GM19397 (cell line): ENCODE data around the gene MTHFD1.
"Not testable (repeated sequence)": the region's sequence is repeated elsewhere in the genome, so short reads cannot be mapped to it uniquely, and the experiment has no call there.

Experiments
- ATAC-seq: cut with Tn5 transposase; IDR thresholded peaks from one replicate; pipeline ENCODE4 v1.9.1; 2021; ENCODE audit warnings: mild to moderate bottlenecking, moderate library complexity; ENCODE audit not compliant: unreplicated experiment

MTHFD1 gene

GRCh38 chr14:64387782-64388532, at the start of gene MTHFD1:
TSS of gene MTHFD1 (plus strand) at chr14:64388353. CDS start at chr14:64388428, 75 bp downstream.
- peak; percentile 66 for ATAC-seq

GRCh38 chr14:64338616-64339316, 49.4 kb upstream of the MTHFD1 start:
- peak; percentile 85 for ATAC-seq

- ATAC-seq = no peak
Observed at GRCh38 chr14:64340560-64341196, 47.5 kb upstream of the MTHFD1 start.

- no peak for ATAC-seq
Observed at GRCh38 chr14:64347748-64348147, 40.4 kb upstream of the MTHFD1 start.

- no peak for ATAC-seq
Observed at GRCh38 chr14:64349741-64350490, 38.2 kb upstream of the MTHFD1 start.

GRCh38 chr14:64363265-64363846, 24.8 kb upstream of the MTHFD1 start:
- no peak for ATAC-seq

- no peak for ATAC-seq
Observed at GRCh38 chr14:64364907-64365306, 23.2 kb upstream of the MTHFD1 start.

GRCh38 chr14:64365358-64365889, 22.7 kb upstream of the MTHFD1 start:
- not testable (repeated sequence) for ATAC-seq

- ATAC-seq = no peak
Observed at GRCh38 chr14:64369201-64369600, 19.0 kb upstream of the MTHFD1 start.

GRCh38 chr14:64387232-64387781, 846 bp upstream of the MTHFD1 start:
- peak; percentile 1 for ATAC-seq

- no peak for ATAC-seq
Observed at GRCh38 chr14:64388533-64389285, 556 bp downstream of the MTHFD1 start.

GRCh38 chr14:64391113-64391725, 3.1 kb downstream of the MTHFD1 start:
- no peak for ATAC-seq

GRCh38 chr14:64391986-64392385, 3.8 kb downstream of the MTHFD1 start:
- ATAC-seq = no peak

- ATAC-seq = not testable (repeated sequence)
Observed at GRCh38 chr14:64393189-64393726, 5.1 kb downstream of the MTHFD1 start.

GRCh38 chr14:64394423-64394822, 6.3 kb downstream of the MTHFD1 start:
- ATAC-seq = no peak

GRCh38 chr14:64394977-64395633, 7.0 kb downstream of the MTHFD1 start:
- no peak for ATAC-seq

- no peak for ATAC-seq
Observed at GRCh38 chr14:64400829-64401459, 12.8 kb downstream of the MTHFD1 start.

GRCh38 chr14:64401949-64402348, 13.8 kb downstream of the MTHFD1 start:
- no peak for ATAC-seq
